Neural cell (in vitro differentiated cells): Measurements from ENCODE around the gene IL31. TPM values are rescaled to one million over a fixed set of nuclear protein-coding genes. Genes with fewer than 3 reads are reported as not detected.

ENCODE experiments used
- H2AFZ ChIP-seq: fragments of 200-600, 300-800 bp; sonication (generic), shearing (Covaris generic); 2 replicates; pipeline ENCODE4 v1.6.0; 2014; ENCODE audit warnings: low read depth, mild to moderate bottlenecking, antibody characterized with exemption, low read length, moderate library complexity
- H3F3A ChIP-seq: fragments of 200-600 bp; shearing (Covaris generic); 2 replicates; pipeline ENCODE4 v1.6.1; 2016; ENCODE audit warnings: mild to moderate bottlenecking, moderate library complexity, mixed read lengths, antibody characterized with exemption, low read length; ENCODE audit not compliant: insufficient read depth, poor library complexity, severe bottlenecking
- H3K27ac ChIP-seq: fragments of 200-600, 300-800 bp; sonication (generic), shearing (Covaris generic); 2 replicates; pipeline ENCODE4 v1.5.1; 2014; ENCODE audit warnings: mild to moderate bottlenecking, low read length, moderate library complexity
- H3K27me3 ChIP-seq: fragments of 300-800, 200-600 bp; sonication (generic), shearing (Covaris generic); 2 replicates; pipeline ENCODE4 v1.6.0; 2014; ENCODE audit warnings: mild to moderate bottlenecking, low read depth, low read length, moderate library complexity; ENCODE audit not compliant: insufficient read depth
- H3K36me3 ChIP-seq: fragments of 300-800, 200-600 bp; sonication (generic), shearing (Covaris generic); 2 replicates; pipeline ENCODE4 v1.5.1; 2014; ENCODE audit warnings: mild to moderate bottlenecking, antibody characterized with exemption, low read length, moderate library complexity; ENCODE audit not compliant: insufficient read depth
- H3K4me2 ChIP-seq: fragments of 300-800, 200-600 bp; sonication (generic), shearing (Covaris generic); 2 replicates; pipeline ENCODE4 v1.6.0; 2014; ENCODE audit warnings: mild to moderate bottlenecking, low read length
- H3K4me3 ChIP-seq: fragments of 300-800, 200-600 bp; sonication (generic), shearing (Covaris generic); 2 replicates; pipeline ENCODE4 v1.5.1; 2014; ENCODE audit warnings: mild to moderate bottlenecking, low read length, moderate library complexity
- H3K79me2 ChIP-seq: fragments of 200-600 bp; shearing (Covaris generic); replicated peaks from 2 replicates; pipeline ENCODE4 v1.6.0; 2014; ENCODE audit warnings: mild to moderate bottlenecking, low read length, moderate library complexity; ENCODE audit not compliant: insufficient read depth
- H3K9ac ChIP-seq: fragments of 300-800, 200-600 bp; sonication (generic), shearing (Covaris generic); 2 replicates; pipeline ENCODE4 v1.6.1; 2016; ENCODE audit warnings: mild to moderate bottlenecking, low read length, mixed read lengths
- H3K9me2 ChIP-seq: fragments of 200-600 bp; shearing (Covaris generic); 2 replicates; pipeline ENCODE4 v1.6.1; 2016; ENCODE audit warnings: mild to moderate bottlenecking, low read length, mixed read lengths; ENCODE audit not compliant: insufficient read depth
- H3K9me3 ChIP-seq: fragments of 200-600, 300-800 bp; sonication (generic), shearing (Covaris generic); 2 replicates; pipeline ENCODE4 v1.6.1; 2016; ENCODE audit warnings: mild to moderate bottlenecking, mixed run types, low read length, moderate library complexity, mixed read lengths
- H4K20me1 ChIP-seq: fragments of 200-600 bp; shearing (Covaris generic); 2 replicates; pipeline ENCODE4 v1.6.1; 2016; ENCODE audit warnings: mild to moderate bottlenecking, mixed run types; ENCODE audit not compliant: insufficient read depth
- CTCF ChIP-seq: fragments of 450-650 bp; IDR thresholded peaks from 2 replicates; pipeline ENCODE4 v1.5.1; 2014; ENCODE audit warnings: antibody characterized with exemption, mild to moderate bottlenecking, moderate library complexity; ENCODE audit not compliant: poor library complexity, severe bottlenecking
- EP300 ChIP-seq: fragments of 450-650 bp; conservative IDR thresholded peaks from 2 replicates; pipeline ENCODE4 v1.6.1; 2014; ENCODE audit warnings: antibody characterized with exemption, mild to moderate bottlenecking, moderate library complexity; ENCODE audit not compliant: poor library complexity, severe bottlenecking
- EZH2 ChIP-seq: fragments of 200-600, 300-800 bp; shearing (Covaris generic), sonication (generic); IDR thresholded peaks from 2 replicates; pipeline ENCODE4 v1.6.1; 2014; ENCODE audit warnings: antibody characterized with exemption, low read length, borderline replicate concordance, mild to moderate bottlenecking; ENCODE audit not compliant: insufficient read depth, poor library complexity, severe bottlenecking
- MXI1 ChIP-seq: fragments of 450-650 bp; conservative IDR thresholded peaks from 2 replicates; pipeline ENCODE4 v1.6.1; 2014; ENCODE audit warnings: antibody characterized with exemption, mild to moderate bottlenecking; ENCODE audit not compliant: poor library complexity, severe bottlenecking
- POLR2AphosphoS5 ChIP-seq: IDR thresholded peaks from 2 replicates; pipeline ENCODE4 v1.6.1; 2012
- RAD21 ChIP-seq: fragments of 450-650 bp; conservative IDR thresholded peaks from 2 replicates; pipeline ENCODE4 v1.6.1; 2014; ENCODE audit warnings: antibody characterized with exemption, mild to moderate bottlenecking, moderate library complexity
- REST ChIP-seq: IDR thresholded peaks from 2 replicates; pipeline ENCODE4 v1.6.1; 2012; ENCODE audit warnings: borderline replicate concordance
- SMC3 ChIP-seq: fragments of 450-650 bp; conservative IDR thresholded peaks from 2 replicates; pipeline ENCODE4 v1.6.1; 2014; ENCODE audit warnings: antibody characterized with exemption, mild to moderate bottlenecking, moderate library complexity; ENCODE audit not compliant: poor library complexity
- TAF1 ChIP-seq: IDR thresholded peaks from 2 replicates; pipeline ENCODE4 v1.6.1; 2012; ENCODE audit warnings: low read depth
- polyA plus RNA-seq: library from polyadenylated mRNA; depleted of rRNA; stranded (reverse); fragments of >200 nt; gene quantifications from 2 replicates; pipeline ENCODE4 v1.2.3, GENCODE V29; 2014

Gene IL31
- polyA plus RNA-seq, 1 donor from 2014 or later: not detected

GRCh38 chr12:122141911-122142725, 31.9 kb downstream of the IL31 start:
- H3K27me3 ChIP-seq: no peaks in the 10 kb centered on the region
- H3K9me3 ChIP-seq: no peaks in the 10 kb centered on the region
- H3K9me2 ChIP-seq: no peaks in the 10 kb centered on the region
- H3K4me2 ChIP-seq: no peak overlapping the region
- H3K27ac ChIP-seq: no peak overlapping the region
- peaks cover 10% of the 10 kb centered on the region for H3K36me3 ChIP-seq
- H3K4me3 ChIP-seq: no peak overlapping the region
- no peaks in the 10 kb centered on the region for H3F3A ChIP-seq
- H4K20me1 ChIP-seq: no peaks in the 10 kb centered on the region
- no peak for TF ChIP-seq POLR2AphosphoS5
- TF ChIP-seq SMC3: no peak
- no peak for TF ChIP-seq CTCF
- TF ChIP-seq EZH2: no peak
- TF ChIP-seq REST: no peak
- no peak for TF ChIP-seq MXI1
- TF ChIP-seq RAD21: no peak
- no peak for TF ChIP-seq EP300
- no peak for TF ChIP-seq TAF1
- no peaks in the 10 kb centered on the region for H3K79me2 ChIP-seq
- H2AFZ ChIP-seq: no peak overlapping the region
- H3K9ac ChIP-seq: no peak overlapping the region

GRCh38 chr12:122140467-122141257, 33.4 kb downstream of the IL31 start:
- Histone ChIP-seq H3K9ac (no peak overlapping the region), H3K79me2 (no peaks in the 10 kb centered on the region), H3K27me3 (no peaks in the 10 kb centered on the region), H4K20me1 (no peaks in the 10 kb centered on the region), H3K27ac (no peak overlapping the region), H3K36me3 (peaks cover 10% of the 10 kb centered on the region), H3K9me3 (no peaks in the 10 kb centered on the region), H3F3A (no peaks in the 10 kb centered on the region), H2AFZ (no peak overlapping the region), H3K4me2 (no peak overlapping the region), H3K9me2 (no peaks in the 10 kb centered on the region), H3K4me3 (no peak overlapping the region)
- TF ChIP-seq CTCF: no peak
- no peak for TF ChIP-seq SMC3
- TF ChIP-seq TAF1: no peak
- no peak for TF ChIP-seq RAD21
- TF ChIP-seq EZH2: no peak
- no peak for TF ChIP-seq MXI1
- no peak for TF ChIP-seq POLR2AphosphoS5
- TF ChIP-seq EP300: no peak
- no peak for TF ChIP-seq REST
